Stimulated activated CD4-positive, alpha-beta T cell treated with anti-CD3 and anti-CD28 coated beads, Interleukin-12 subunit alpha, Interleukin-12 subunit beta, amount 100 ng/mL, for 48 hours (primary cell): ENCODE measurements around the gene CSTA.
"Not testable (repeated sequence)": the region's sequence is repeated elsewhere in the genome, so short reads cannot be mapped to it uniquely, and the experiment has no call there.

Experiments used
- DNase-seq, 3 donors: peaks; one replicate each; pipeline ENCODE4 v3.0.0-alpha.2; 2020; ENCODE audit warnings: low read depth in 2 of 3, low spot score in 1 of 3

Gene CSTA

GRCh38 chr3:122322095-122323075, 2.7 kb upstream of the CSTA start:
- no peak for DNase-seq

- DNase-seq = no peak
These were observed 721 bp downstream of the CSTA start for GRCh38 chr3:122325769-122326168.

GRCh38 chr3:122331886-122332285, 6.8 kb downstream of the CSTA start:
- no peak for DNase-seq

- DNase-seq = no peak
These were observed 7.5 kb downstream of the CSTA start for GRCh38 chr3:122332551-122332950.

- no peak for DNase-seq
These were observed 17.8 kb downstream of the CSTA start for GRCh38 chr3:122342803-122343202.

GRCh38 chr3:122343654-122344053, 18.6 kb downstream of the CSTA start:
- no peak for DNase-seq

GRCh38 chr3:122349171-122349570, 24.1 kb downstream of the CSTA start:
- DNase-seq = no peak

- no peak for DNase-seq
These were observed 25.9 kb downstream of the CSTA start for GRCh38 chr3:122350814-122351418.

GRCh38 chr3:122351612-122352011, 26.6 kb downstream of the CSTA start:
- DNase-seq = no peak

GRCh38 chr3:122353215-122353614, 28.2 kb downstream of the CSTA start:
- no peak for DNase-seq

GRCh38 chr3:122353893-122354401, 28.9 kb downstream of the CSTA start:
- DNase-seq = no peak

GRCh38 chr3:122355612-122356011, 30.6 kb downstream of the CSTA start:
- no peak for DNase-seq

GRCh38 chr3:122356402-122356801, 31.4 kb downstream of the CSTA start:
- DNase-seq = peak in 1 of 3 donors; percentile 5

GRCh38 chr3:122357828-122358702, 33.0 kb downstream of the CSTA start:
- no peak for DNase-seq

GRCh38 chr3:122358703-122359032, 33.6 kb downstream of the CSTA start:
- DNase-seq = no peak

GRCh38 chr3:122362026-122362425, 37.0 kb downstream of the CSTA start:
- no peak for DNase-seq

- no peak for DNase-seq
These were observed 39.4 kb downstream of the CSTA start for GRCh38 chr3:122364490-122364889.

- DNase-seq = no peak
These were observed 40.0 kb downstream of the CSTA start for GRCh38 chr3:122365073-122365472.

- not testable (repeated sequence) for DNase-seq
These were observed 40.7 kb downstream of the CSTA start for GRCh38 chr3:122365582-122366378.

GRCh38 chr3:122366379-122366749, 41.3 kb downstream of the CSTA start:
- no peak for DNase-seq

- no peak for DNase-seq
These were observed 49.0 kb downstream of the CSTA start for GRCh38 chr3:122374034-122374433.
